Suprapubic skin (tissue), 4 donors: Measurements from ENCODE around the gene KIF12. TPM values are rescaled to one million over a fixed set of nuclear protein-coding genes. Genes with fewer than 3 reads are reported as not detected.
A peak's percentile ranks its signal among the peaks of the same experiment; 100 is the strongest.

ENCODE experiments used
- DNase-seq, 2 donors: peaks; one replicate each; pipeline ENCODE4 v3.0.0-alpha.2; 2019; ENCODE audit warnings: low spot score in 2 of 2
- H3K27ac ChIP-seq: fragments of 200-600 bp; sonication (generic); one replicate; pipeline ENCODE4 v1.5.1; 2019
- H3K27me3 ChIP-seq: fragments of 200-600 bp; sonication (generic); one replicate; pipeline ENCODE4 v1.5.1; 2019
- H3K36me3 ChIP-seq: fragments of 200-600 bp; sonication (generic); one replicate; pipeline ENCODE4 v1.5.1; 2019
- H3K4me1 ChIP-seq: fragments of 200-600 bp; sonication (generic); one replicate; pipeline ENCODE4 v1.5.1; 2019
- H3K4me3 ChIP-seq: fragments of 200-600 bp; sonication (generic); one replicate; pipeline ENCODE4 v1.5.1; 2019; ENCODE audit warnings: mild to moderate bottlenecking
- H3K9me3 ChIP-seq: fragments of 200-600 bp; sonication (generic); one replicate; pipeline ENCODE4 v1.5.1; 2019
- EP300 ChIP-seq: sonication (generic); formaldehyde crosslinking; IDR thresholded peaks from one replicate; pipeline ENCODE4 v1.6.1; 2017; ENCODE audit warnings: antibody characterized with exemption
- POLR2A ChIP-seq, 2 donors: fragments of 450-650 bp; IDR thresholded peaks; one replicate each; pipeline ENCODE4 v1.6.1; 2017; ENCODE audit warnings: antibody characterized with exemption in 2 of 2, mild to moderate bottlenecking in 2 of 2, moderate library complexity in 2 of 2
- POLR2AphosphoS5 ChIP-seq, 3 donors: sonication (generic); formaldehyde crosslinking; IDR thresholded peaks; one replicate each; pipeline ENCODE4 v1.6.1; 2017; ENCODE audit warnings: antibody characterized with exemption in 3 of 3
- WGBS: methylation state at CpG from one replicate; pipeline ENCODE4 v1.1.5; 2018; 5-methylcytosine and 5-hydroxymethylcytosine counted together
- total RNA-seq, 4 donors: library from RNA; depleted of rRNA; stranded (reverse); fragments of >200 nt; gene quantifications; one replicate each; pipeline ENCODE4 v1.1.0, GENCODE V29; 2016
- TF ChIP-seq, protein P1 (sequence below), 2 donors: fragments of 200-600 bp in 1 of 2; fragments of 450-650 bp in 1 of 2; sonication (generic) in 1 of 2; IDR thresholded peaks; one replicate each; pipeline ENCODE4 v1.5.1; 2016 to 2019; ENCODE audit warnings: antibody characterized with exemption in 2 of 2, mild to moderate bottlenecking in 1 of 2, moderate library complexity in 1 of 2

The KIF12 gene
- total RNA-seq, 4 donors from 2014 or later, result 1.1 to 3.1 (median 2.1) TPM

- H3K27ac ChIP-seq, result no peak overlapping the region
- DNase-seq, result no peak
- H3K4me3 ChIP-seq, result no peak overlapping the region
- peaks cover 16% of the 10 kb centered on the region for H3K4me1 ChIP-seq
- peaks cover 14% of the 10 kb centered on the region for H3K27me3 ChIP-seq
- no peak for TF ChIP-seq POLR2AphosphoS5 (IDR thresholded peaks at IDR 0.05)
- TF ChIP-seq EP300, result no peak
- no peak for TF ChIP-seq POLR2A (IDR thresholded peaks at IDR 0.05)
- TF ChIP-seq, protein P1, sequence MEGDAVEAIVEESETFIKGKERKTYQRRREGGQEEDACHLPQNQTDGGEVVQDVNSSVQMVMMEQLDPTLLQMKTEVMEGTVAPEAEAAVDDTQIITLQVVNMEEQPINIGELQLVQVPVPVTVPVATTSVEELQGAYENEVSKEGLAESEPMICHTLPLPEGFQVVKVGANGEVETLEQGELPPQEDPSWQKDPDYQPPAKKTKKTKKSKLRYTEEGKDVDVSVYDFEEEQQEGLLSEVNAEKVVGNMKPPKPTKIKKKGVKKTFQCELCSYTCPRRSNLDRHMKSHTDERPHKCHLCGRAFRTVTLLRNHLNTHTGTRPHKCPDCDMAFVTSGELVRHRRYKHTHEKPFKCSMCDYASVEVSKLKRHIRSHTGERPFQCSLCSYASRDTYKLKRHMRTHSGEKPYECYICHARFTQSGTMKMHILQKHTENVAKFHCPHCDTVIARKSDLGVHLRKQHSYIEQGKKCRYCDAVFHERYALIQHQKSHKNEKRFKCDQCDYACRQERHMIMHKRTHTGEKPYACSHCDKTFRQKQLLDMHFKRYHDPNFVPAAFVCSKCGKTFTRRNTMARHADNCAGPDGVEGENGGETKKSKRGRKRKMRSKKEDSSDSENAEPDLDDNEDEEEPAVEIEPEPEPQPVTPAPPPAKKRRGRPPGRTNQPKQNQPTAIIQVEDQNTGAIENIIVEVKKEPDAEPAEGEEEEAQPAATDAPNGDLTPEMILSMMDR (IDR thresholded peaks at IDR 0.05), result no peak
- no peaks in the 10 kb centered on the region for H3K9me3 ChIP-seq
- no peaks in the 10 kb centered on the region for H3K36me3 ChIP-seq
These were observed 3.4 kb upstream of the KIF12 start for GRCh38 chr9:114102484-114102883.

DNA sequence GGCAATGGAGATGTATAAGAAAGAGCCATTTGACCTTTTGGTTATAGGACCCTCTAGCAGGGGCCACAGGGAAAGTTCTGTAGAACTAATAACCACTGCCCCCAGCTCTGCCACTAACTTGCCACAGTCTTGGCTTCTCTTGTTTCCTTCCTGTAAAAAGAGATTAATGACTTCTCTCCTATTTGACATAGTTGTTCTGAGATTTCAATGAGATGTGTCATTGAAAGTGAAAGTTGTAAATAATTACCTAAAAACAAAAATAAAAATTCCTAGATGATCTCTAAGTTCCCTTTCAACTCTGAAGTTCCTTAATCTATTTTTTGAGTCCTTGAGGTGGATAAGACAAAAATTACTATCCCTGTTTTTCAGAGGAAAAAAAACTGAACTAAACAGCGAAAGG lies 1.4 kb upstream of the KIF12 start:
- WGBS, result 76% methylated on average over 1 of the region's 1 CpG
- H3K27me3 ChIP-seq, result peaks cover 15% of the 10 kb centered on the region
- no peak for TF ChIP-seq POLR2A (IDR thresholded peaks at IDR 0.05)
- TF ChIP-seq, protein P1 (IDR thresholded peaks at IDR 0.05), result no peak
- TF ChIP-seq EP300, result no peak
- TF ChIP-seq POLR2AphosphoS5 (IDR thresholded peaks at IDR 0.05), result no peak
- peaks cover 17% of the 10 kb centered on the region for H3K4me1 ChIP-seq
- H3K9me3 ChIP-seq, result no peaks in the 10 kb centered on the region
- H3K27ac ChIP-seq, result no peak overlapping the region
- no peak overlapping the region for H3K4me3 ChIP-seq
- DNase-seq, result no peak
- no peaks in the 10 kb centered on the region for H3K36me3 ChIP-seq

- H3K4me1 ChIP-seq, result peaks cover 17% of the 10 kb centered on the region
- H3K4me3 ChIP-seq, result no peak overlapping the region
- WGBS, result 91% methylated on average over 1 of the region's 2 CpGs
- peak in 1 of 2 donors; percentile 35 for DNase-seq
- H3K27ac ChIP-seq, result no peak overlapping the region
- no peaks in the 10 kb centered on the region for H3K9me3 ChIP-seq
- no peak for TF ChIP-seq EP300
- TF ChIP-seq, protein P1 (IDR thresholded peaks at IDR 0.05), result no peak
- TF ChIP-seq POLR2AphosphoS5 (IDR thresholded peaks at IDR 0.05), result no peak
- no peak for TF ChIP-seq POLR2A (IDR thresholded peaks at IDR 0.05)
- no peaks in the 10 kb centered on the region for H3K36me3 ChIP-seq
- H3K27me3 ChIP-seq, result peaks cover 15% of the 10 kb centered on the region
These were observed 678 bp upstream of the KIF12 start for GRCh38 chr9:114099669-114100270.

DNA sequence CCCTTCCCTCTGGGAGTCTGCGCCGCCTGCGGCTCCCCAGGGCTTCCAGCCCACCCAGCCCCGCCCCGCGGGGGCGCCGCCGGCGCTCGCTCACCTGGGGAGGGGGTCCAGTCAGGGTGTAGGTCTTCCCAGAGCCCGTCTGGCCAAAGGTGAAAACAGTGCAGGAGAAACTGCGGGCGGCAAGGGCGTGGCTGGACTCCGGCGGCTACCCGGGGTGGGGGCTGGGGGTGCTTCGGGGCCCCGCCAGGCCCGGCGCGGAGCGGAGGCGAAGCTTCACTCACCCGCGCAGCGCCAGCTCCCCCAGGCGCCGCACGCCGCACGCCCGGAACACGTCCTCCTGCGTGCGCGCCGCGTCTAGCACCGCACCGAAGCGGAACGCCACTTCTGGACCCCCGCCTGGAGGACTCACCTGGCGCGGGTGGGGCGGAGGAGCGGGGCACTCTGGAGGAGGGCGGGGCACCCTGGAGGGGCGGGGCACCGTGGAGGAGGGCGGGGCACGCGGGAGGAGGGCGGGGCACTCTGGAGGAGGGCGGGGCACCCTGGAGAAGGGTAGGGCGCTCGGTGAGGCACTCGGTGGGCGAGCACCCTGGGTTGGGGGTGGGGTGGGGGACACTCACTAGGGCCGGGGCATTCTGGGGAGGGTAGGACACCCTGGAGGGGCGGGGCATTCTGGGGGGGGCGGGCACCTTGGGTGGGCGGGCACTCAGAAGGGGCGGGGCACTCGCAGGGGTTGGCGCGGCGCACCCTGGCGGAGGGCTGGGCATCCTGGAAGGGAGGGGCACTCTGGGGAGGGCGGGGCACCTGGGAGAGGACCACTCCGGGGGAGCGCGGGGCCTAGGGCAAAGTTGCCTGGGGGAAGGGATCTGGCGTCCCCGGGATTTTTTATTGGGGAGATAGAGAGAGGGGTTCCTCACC lies 814 bp downstream of the KIF12 start:
- WGBS, result 6% methylated on average over 15 of the region's 77 CpGs
- Histone ChIP-seq H3K4me1 (peaks cover 17% of the 10 kb centered on the region), H3K9me3 (no peaks in the 10 kb centered on the region), H3K36me3 (no peaks in the 10 kb centered on the region), H3K4me3 (peak overlapping the region; percentile 50), H3K27me3 (peaks cover 15% of the 10 kb centered on the region), H3K27ac (no peak overlapping the region)
- peak; percentile 66 to 77 for DNase-seq
- TF ChIP-seq, protein P1 (IDR thresholded peaks at IDR 0.05), result no peak
- TF ChIP-seq POLR2AphosphoS5 (IDR thresholded peaks at IDR 0.05), result no peak
- TF ChIP-seq POLR2A (IDR thresholded peaks at IDR 0.05), result no peak
- no peak for TF ChIP-seq EP300

DNA sequence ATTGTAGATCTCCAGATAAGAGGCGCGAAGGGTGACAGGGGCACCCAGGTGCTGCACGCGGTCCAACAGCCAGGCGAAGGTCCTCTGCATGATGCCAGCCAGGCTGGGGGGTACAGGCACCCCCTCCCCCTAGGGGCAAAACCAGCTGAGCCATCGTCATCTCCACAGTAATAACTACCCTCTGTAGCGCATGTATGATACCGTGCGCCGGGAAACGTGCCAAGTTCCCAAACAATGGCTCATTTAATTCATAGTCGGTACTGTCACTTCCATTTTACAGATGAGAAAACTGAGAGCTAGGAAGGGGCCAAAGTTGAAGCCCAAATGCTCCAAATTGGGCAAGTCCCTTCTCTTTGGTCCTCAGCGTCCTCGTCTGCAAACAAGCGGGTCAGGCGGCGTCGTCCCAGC lies 1.5 kb downstream of the KIF12 start:
- DNase-seq, result peak in 1 of 2 donors; percentile 65
- Histone ChIP-seq H3K4me3 (peak overlapping the region; percentile 50), H3K27me3 (peaks cover 15% of the 10 kb centered on the region), H3K27ac (no peak overlapping the region), H3K4me1 (peaks cover 17% of the 10 kb centered on the region), H3K9me3 (no peaks in the 10 kb centered on the region), H3K36me3 (no peaks in the 10 kb centered on the region)
- WGBS, result 11% methylated on average over 16 of the region's 18 CpGs
- TF ChIP-seq POLR2AphosphoS5 (IDR thresholded peaks at IDR 0.05), result no peak
- TF ChIP-seq POLR2A (IDR thresholded peaks at IDR 0.05), result no peak
- TF ChIP-seq, protein P1 (IDR thresholded peaks at IDR 0.05), result no peak
- no peak for TF ChIP-seq EP300
